IPS DF 6.9 (cell line): ENCODE measurements around the gene PLPP2.
"Not testable (repeated sequence)": the region's sequence is repeated elsewhere in the genome, so short reads cannot be mapped to it uniquely, and the experiment has no call there.

ENCODE experiments used
- DNase-seq: peaks from one replicate; pipeline ENCODE4 v3.0.0-alpha.2; 2013; ENCODE audit warnings: low read depth, low spot score
- H3K27ac ChIP-seq: one replicate; pipeline ENCODE4 v1.5.1; 2013; ENCODE audit warnings: low read length, control low read depth
- H3K27me3 ChIP-seq: 2 replicates; pipeline ENCODE4 v1.6.1; 2013; ENCODE audit warnings: mild to moderate bottlenecking, low read length; ENCODE audit not compliant: control insufficient read depth, insufficient read depth
- H3K36me3 ChIP-seq: 2 replicates; pipeline ENCODE4 v1.6.1; 2013; ENCODE audit warnings: low read length; ENCODE audit not compliant: control insufficient read depth, insufficient read depth
- H3K4me1 ChIP-seq: 2 replicates; pipeline ENCODE4 v1.6.1; 2013; ENCODE audit warnings: low read length; ENCODE audit not compliant: control insufficient read depth, insufficient read depth
- H3K4me3 ChIP-seq: 2 replicates; pipeline ENCODE4 v1.5.1; 2013; ENCODE audit warnings: mild to moderate bottlenecking, low read length
- H3K9me3 ChIP-seq: 2 replicates; pipeline ENCODE4 v1.6.1; 2013; ENCODE audit warnings: low read length, inconsistent platforms; ENCODE audit not compliant: control insufficient read depth, insufficient read depth
- WGBS: extraction: QIAGEN DNeasy Blood & Tissue Kit; methylation state at CpG from one replicate; pipeline ENCODE4 v1.1.7; 2013; ENCODE audit warnings: mixed read lengths, missing lambda C conversion rate; ENCODE audit not compliant: insufficient read length, insufficient coverage; 5-methylcytosine and 5-hydroxymethylcytosine counted together

PLPP2 gene

DNA sequence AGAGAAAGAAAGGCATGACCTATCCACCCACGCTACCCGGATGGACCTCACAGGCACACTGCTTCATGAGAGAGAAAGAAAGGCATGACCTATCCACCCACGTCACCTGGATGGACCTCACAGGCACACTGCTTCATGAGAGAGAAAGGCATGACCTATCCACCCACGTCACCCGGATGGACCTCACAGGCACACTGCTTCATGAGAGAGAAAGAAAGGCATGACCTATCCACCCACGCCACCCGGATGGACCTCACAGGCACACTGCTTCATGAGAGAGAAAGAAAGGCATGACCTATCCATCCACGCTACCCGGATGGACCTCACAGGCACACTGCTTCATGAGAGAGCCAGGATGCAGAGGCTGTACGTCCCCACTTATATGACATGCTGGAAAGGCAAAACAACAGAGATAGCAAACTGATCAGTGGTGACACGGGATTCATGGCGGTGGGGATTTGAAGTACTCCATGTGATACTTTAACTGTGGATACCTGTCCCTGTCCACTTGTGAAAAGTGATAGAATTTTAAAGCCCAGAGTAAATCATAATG is 20.4 kb downstream of the PLPP2 start:
- H3K36me3 ChIP-seq, H3K27me3 ChIP-seq, H3K27ac ChIP-seq, H3K4me1 ChIP-seq, H3K9me3 ChIP-seq, DNase-seq, H3K4me3 ChIP-seq: not testable (repeated sequence)
- no CpG with 5 or more reads among the region's 12 CpGs for WGBS

DNA sequence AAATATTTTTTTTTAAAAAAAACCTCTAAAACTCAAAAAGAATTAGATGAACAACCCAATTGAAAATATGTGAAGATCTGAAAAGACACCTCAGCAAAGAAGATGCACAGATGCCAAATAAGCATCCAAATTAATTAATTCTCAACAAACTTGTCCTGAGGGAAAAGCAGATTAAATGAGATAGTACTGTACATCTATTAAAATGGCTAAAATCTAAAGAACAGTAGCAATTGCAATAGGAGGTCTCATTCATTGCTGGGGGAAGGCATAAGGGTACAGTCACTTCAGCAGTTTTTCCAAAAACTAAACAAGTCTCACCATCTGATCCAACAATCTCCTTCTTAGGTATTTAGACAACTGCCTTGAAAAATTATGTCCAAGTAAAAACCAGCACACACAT is 22.0 kb downstream of the PLPP2 start:
- Histone ChIP-seq H3K27me3 (peaks cover 2% of the 10 kb centered on the region; the same call in 1 of the 2 replicates), H3K36me3 (no peaks in the 10 kb centered on the region), H3K4me1 (no peaks in the 10 kb centered on the region), H3K27ac (no peak overlapping the region), H3K4me3 (no peak overlapping the region), H3K9me3 (no peaks in the 10 kb centered on the region)
- DNase-seq, result no peak

GRCh38 chr19:262125-262524 is 29.1 kb downstream of the PLPP2 start:
- DNase-seq, result no peak
- Histone ChIP-seq H3K4me1 (no peaks in the 10 kb centered on the region), H3K9me3 (no peaks in the 10 kb centered on the region), H3K27me3 (peaks cover 2% of the 10 kb centered on the region; the same call in 1 of the 2 replicates), H3K27ac (no peak overlapping the region), H3K4me3 (no peak overlapping the region), H3K36me3 (no peaks in the 10 kb centered on the region)
- no CpG with 5 or more reads among the region's 1 CpG for WGBS

DNA sequence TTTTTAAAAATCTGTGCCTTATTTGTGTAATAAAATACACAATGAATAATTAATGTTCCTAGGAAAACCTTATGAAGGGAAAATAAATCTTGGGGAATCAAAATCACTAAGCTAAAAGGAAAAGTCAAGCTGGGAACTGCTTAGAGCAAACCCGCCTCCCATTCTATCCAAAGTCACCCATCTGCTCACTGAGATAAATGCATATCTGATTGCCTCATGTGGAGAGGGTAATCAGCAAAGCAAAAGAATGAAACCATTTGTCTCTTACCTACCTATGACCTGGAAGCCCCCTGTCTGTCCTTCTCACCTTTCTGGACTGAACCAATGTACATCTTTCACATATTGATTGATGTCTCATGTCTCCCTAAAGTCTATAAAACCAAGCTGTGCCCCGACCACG is 34.4 kb downstream of the PLPP2 start:
- not testable (repeated sequence) for H3K4me1 ChIP-seq, H3K36me3 ChIP-seq, H3K4me3 ChIP-seq, H3K27ac ChIP-seq, DNase-seq, H3K9me3 ChIP-seq, H3K27me3 ChIP-seq
- WGBS, result no CpG with 5 or more reads among the region's 3 CpGs

DNA sequence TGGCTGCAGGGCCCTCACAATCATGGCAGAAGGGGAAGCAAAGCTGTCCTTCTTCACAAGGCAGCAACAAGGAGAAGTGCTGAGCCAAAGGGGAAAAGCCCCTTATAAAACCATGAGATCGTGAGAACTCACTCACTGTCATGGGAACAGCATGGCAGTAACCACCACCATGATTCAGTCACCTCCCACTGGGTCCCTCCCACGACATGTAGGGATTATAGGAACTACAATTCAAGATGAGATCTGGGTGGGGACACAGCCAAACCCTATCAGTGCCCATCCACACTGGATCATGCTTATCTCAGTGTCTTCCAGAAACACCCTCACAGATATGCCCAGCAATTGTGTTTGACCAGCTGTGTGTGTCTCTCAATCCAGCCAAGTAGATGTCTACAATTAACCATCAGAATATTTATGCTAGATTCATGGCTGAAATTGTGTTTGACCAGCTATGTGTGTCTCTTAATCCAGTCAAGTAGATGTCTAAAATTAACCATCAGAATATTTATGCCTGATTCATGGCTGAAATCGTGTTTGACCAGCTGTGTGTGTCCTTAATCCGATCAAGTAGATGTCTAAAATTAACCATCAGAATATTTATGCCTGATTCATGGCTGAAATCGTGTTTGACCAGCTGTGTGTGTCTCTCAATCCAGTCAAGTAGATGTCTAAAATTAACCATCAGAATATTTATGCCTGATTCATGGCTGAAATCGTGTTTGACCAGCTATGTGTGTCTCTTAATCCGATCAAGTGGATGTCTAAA is 38.6 kb downstream of the PLPP2 start:
- not testable (repeated sequence) for DNase-seq, H3K4me1 ChIP-seq, H3K9me3 ChIP-seq, H3K27me3 ChIP-seq, H3K4me3 ChIP-seq, H3K36me3 ChIP-seq, H3K27ac ChIP-seq
- WGBS, result no CpG with 5 or more reads among the region's 7 CpGs

GRCh38 chr19:246551-246950 is 44.7 kb downstream of the PLPP2 start:
- DNase-seq, result no peak
- no CpG with 5 or more reads among the region's 48 CpGs for WGBS
- Histone ChIP-seq H3K36me3 (no peaks in the 10 kb centered on the region), H3K4me3 (no peak overlapping the region), H3K27ac (no peak overlapping the region), H3K27me3 (no peaks in the 10 kb centered on the region), H3K4me1 (no peaks in the 10 kb centered on the region), H3K9me3 (no peaks in the 10 kb centered on the region; the same call in 1 of the 2 replicates)

- no CpG with 5 or more reads among the region's 13 CpGs for WGBS
- H3K9me3 ChIP-seq, H3K27ac ChIP-seq, H3K4me1 ChIP-seq, DNase-seq, H3K36me3 ChIP-seq, H3K4me3 ChIP-seq, H3K27me3 ChIP-seq: not testable (repeated sequence)
Observed at GRCh38 chr19:245900-246299, 45.3 kb downstream of the PLPP2 start.

DNA sequence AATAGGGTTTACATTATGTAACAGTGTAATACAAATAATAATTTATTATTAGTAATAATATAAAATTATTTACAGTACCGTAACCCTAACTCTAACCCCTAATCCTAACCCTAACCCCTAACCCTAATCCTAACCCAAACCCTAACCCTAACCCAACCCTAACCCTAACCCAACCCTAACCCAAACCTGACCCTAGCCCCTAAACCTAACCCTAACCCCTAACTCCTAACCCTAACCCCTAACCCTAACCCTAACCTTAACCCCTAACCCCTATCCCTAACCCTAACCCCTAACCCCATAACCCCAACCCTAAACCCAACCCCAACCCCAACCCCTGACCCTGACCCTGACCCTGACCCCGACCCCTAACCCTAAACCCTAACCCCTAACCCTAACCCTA is 45.7 kb downstream of the PLPP2 start:
- Histone ChIP-seq H3K4me1 (no peaks in the 10 kb centered on the region), H3K36me3 (no peaks in the 10 kb centered on the region), H3K9me3 (no peaks in the 10 kb centered on the region; the same call in 1 of the 2 replicates), H3K27me3 (no peaks in the 10 kb centered on the region), H3K4me3 (no peak overlapping the region), H3K27ac (no peak overlapping the region)
- 100% methylated on average over 1 of the region's 2 CpGs for WGBS
- DNase-seq, result no peak
